HUES48 (cell line): ENCODE measurements around the gene CISD3.

Experiments
- H3K27ac ChIP-seq: one replicate; pipeline ENCODE4 v1.7.0; 2013; ENCODE audit warnings: low read depth, low read length, inconsistent platforms
- H3K27me3 ChIP-seq: 2 replicates; pipeline ENCODE4 v1.6.1; 2013; ENCODE audit warnings: mild to moderate bottlenecking, low read length; ENCODE audit not compliant: control insufficient read depth, insufficient read depth
- H3K36me3 ChIP-seq: 2 replicates; pipeline ENCODE4 v1.6.1; 2013; ENCODE audit warnings: low read length; ENCODE audit not compliant: control insufficient read depth, insufficient read depth
- H3K4me1 ChIP-seq: 2 replicates; pipeline ENCODE4 v1.6.1; 2013; ENCODE audit warnings: mild to moderate bottlenecking, low read length; ENCODE audit not compliant: control insufficient read depth, insufficient read depth
- H3K4me3 ChIP-seq: 2 replicates; pipeline ENCODE4 v1.5.1; 2013; ENCODE audit warnings: mild to moderate bottlenecking, low read depth, low read length
- H3K9ac ChIP-seq: 2 replicates; pipeline ENCODE4 v1.6.1; 2013; ENCODE audit warnings: mild to moderate bottlenecking, low read depth, low read length, moderate library complexity
- H3K9me3 ChIP-seq: 2 replicates; pipeline ENCODE4 v1.6.1; 2013; ENCODE audit warnings: low read length; ENCODE audit not compliant: control insufficient read depth, insufficient read depth

CISD3 gene

GRCh38 chr17:38752308-38753070, 22.3 kb downstream of the CISD3 start, which contains the start of gene PSMB3:
Gene PSMB3, plus strand, starts transcription at chr17:38752741. Its CDS starts 86 bp downstream, at chr17:38752827.
- Histone ChIP-seq H3K9ac (peak within 1 kb of the TSS; percentile 84), H3K9me3 (no peaks in the 10 kb centered on the region), H3K4me1 (peaks cover 10% of the 10 kb centered on the region), H3K4me3 (peak within 1 kb of the TSS; percentile 93), H3K27me3 (peaks cover 8% of the 10 kb centered on the region), H3K36me3 (peaks cover 32% of the 10 kb centered on the region), H3K27ac (peak within 1 kb of the TSS; percentile 92)

DNA sequence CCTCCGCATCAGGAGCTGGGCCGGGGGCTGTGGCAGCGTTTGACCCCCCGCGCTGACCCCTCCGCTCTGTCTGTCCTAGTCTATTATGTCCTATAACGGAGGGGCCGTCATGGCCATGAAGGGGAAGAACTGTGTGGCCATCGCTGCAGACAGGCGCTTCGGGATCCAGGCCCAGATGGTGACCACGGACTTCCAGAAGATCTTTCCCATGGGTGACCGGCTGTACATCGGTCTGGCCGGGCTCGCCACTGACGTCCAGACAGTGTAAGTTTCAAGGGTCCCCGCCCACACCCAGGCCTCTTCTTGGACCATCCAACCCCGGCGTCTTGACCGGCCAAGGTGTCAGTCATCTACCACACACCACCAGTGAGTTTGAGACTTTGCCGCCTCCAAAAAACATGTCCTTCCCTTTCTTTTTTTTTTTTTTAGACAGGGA, 22.9 kb downstream of the CISD3 start:
- Histone ChIP-seq H3K4me3 (peak overlapping the region; percentile 93), H3K36me3 (peaks cover 38% of the 10 kb centered on the region), H3K9ac (peak overlapping the region; percentile 45; the same call in 1 of the 2 replicates), H3K27ac (peak overlapping the region; percentile 49), H3K4me1 (peaks cover 10% of the 10 kb centered on the region), H3K27me3 (peaks cover 8% of the 10 kb centered on the region), H3K9me3 (no peaks in the 10 kb centered on the region)

DNA sequence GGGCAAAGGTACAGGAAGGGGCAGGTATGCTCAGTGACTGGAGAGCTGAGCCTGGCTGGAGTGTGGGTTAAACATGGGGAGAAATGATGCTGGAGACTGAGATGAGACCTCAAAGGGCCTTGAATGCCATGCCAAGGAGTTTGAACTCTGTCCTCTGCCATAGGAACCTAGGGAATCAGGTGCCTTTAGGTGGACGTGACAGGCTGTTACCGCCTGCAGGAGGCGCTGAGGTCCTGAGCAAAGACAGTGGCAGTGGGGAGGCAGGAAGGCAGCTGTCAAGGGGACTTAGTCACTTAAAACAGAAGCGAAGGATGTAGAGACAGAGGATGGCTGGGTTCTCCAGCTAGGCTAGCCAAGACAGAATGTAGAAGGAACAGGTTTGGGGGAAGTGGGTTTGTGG, 31.5 kb downstream of the CISD3 start:
- H3K36me3 ChIP-seq: peaks cover 89% of the 10 kb centered on the region
- no peak overlapping the region for H3K4me3 ChIP-seq
- no peaks in the 10 kb centered on the region for H3K4me1 ChIP-seq
- no peaks in the 10 kb centered on the region for H3K27me3 ChIP-seq
- H3K9ac ChIP-seq: no peak overlapping the region
- H3K27ac ChIP-seq: no peak overlapping the region
- H3K9me3 ChIP-seq: no peaks in the 10 kb centered on the region

- Histone ChIP-seq H3K27me3 (no peaks in the 10 kb centered on the region), H3K9ac (no peak overlapping the region), H3K9me3 (no peaks in the 10 kb centered on the region), H3K36me3 (peaks cover 90% of the 10 kb centered on the region), H3K4me1 (no peaks in the 10 kb centered on the region), H3K4me3 (no peak overlapping the region), H3K27ac (no peak overlapping the region)
Observed at GRCh38 chr17:38762231-38762630, 32.1 kb downstream of the CISD3 start.

- peaks cover 95% of the 10 kb centered on the region for H3K36me3 ChIP-seq
- H3K4me1 ChIP-seq: no peaks in the 10 kb centered on the region
- H3K9me3 ChIP-seq: no peaks in the 10 kb centered on the region
- H3K27ac ChIP-seq: no peak overlapping the region
- H3K27me3 ChIP-seq: no peaks in the 10 kb centered on the region
- no peak overlapping the region for H3K9ac ChIP-seq
- H3K4me3 ChIP-seq: no peak overlapping the region
Observed at GRCh38 chr17:38766341-38766740, 36.2 kb downstream of the CISD3 start.

DNA sequence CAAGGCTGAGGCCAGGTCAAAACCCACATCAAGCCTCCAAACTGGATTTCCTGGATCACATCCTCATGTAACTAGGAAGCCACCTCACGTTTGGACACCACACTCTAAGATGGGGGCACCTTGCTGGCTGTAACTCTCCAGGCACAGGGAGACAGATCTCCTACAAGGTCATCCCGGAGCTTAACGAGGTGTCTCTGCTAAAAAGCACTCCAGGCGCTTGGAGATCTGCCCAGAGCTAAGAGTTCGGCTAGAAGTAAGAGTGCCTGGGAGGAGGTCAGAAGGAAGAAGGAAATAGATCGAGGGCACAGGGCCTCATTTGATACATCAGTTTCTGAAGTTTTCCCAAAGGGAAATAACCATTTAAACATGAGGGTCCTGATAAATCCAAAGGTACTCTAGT, 38.3 kb downstream of the CISD3 start:
- H3K27ac ChIP-seq: no peak overlapping the region
- no peaks in the 10 kb centered on the region for H3K9me3 ChIP-seq
- H3K36me3 ChIP-seq: peaks cover 97% of the 10 kb centered on the region
- no peaks in the 10 kb centered on the region for H3K4me1 ChIP-seq
- H3K27me3 ChIP-seq: no peaks in the 10 kb centered on the region
- H3K4me3 ChIP-seq: no peak overlapping the region
- no peak overlapping the region for H3K9ac ChIP-seq

DNA sequence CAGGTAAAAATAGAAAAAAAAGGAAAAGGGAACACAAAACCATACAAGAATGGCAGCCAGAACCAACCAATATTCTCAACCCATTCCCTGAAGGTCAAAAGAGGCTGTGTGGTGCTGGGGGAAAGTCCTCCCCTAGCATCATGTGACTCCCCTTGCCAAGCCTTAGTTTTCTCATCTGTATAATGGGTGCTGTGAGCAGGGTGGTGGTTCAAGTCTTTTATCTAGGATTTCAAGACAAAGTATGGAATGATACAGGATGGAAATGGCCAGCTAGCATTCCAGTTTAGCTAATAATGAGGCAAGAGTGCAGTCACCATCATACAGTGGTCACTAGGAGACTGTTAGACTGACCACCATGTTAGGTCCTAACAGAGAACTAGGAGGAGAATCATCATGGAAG, 43.1 kb downstream of the CISD3 start:
- H3K27me3 ChIP-seq: no peaks in the 10 kb centered on the region
- H3K4me1 ChIP-seq: no peaks in the 10 kb centered on the region
- H3K36me3 ChIP-seq: peaks cover 88% of the 10 kb centered on the region
- H3K27ac ChIP-seq: no peak overlapping the region
- no peak overlapping the region for H3K4me3 ChIP-seq
- no peaks in the 10 kb centered on the region for H3K9me3 ChIP-seq
- no peak overlapping the region for H3K9ac ChIP-seq

GRCh38 chr17:38777641-38778250, 47.6 kb downstream of the CISD3 start:
- Histone ChIP-seq H3K4me1 (no peaks in the 10 kb centered on the region), H3K27ac (no peak overlapping the region), H3K27me3 (no peaks in the 10 kb centered on the region), H3K9me3 (no peaks in the 10 kb centered on the region), H3K4me3 (no peak overlapping the region), H3K9ac (no peak overlapping the region), H3K36me3 (peaks cover 90% of the 10 kb centered on the region)

DNA sequence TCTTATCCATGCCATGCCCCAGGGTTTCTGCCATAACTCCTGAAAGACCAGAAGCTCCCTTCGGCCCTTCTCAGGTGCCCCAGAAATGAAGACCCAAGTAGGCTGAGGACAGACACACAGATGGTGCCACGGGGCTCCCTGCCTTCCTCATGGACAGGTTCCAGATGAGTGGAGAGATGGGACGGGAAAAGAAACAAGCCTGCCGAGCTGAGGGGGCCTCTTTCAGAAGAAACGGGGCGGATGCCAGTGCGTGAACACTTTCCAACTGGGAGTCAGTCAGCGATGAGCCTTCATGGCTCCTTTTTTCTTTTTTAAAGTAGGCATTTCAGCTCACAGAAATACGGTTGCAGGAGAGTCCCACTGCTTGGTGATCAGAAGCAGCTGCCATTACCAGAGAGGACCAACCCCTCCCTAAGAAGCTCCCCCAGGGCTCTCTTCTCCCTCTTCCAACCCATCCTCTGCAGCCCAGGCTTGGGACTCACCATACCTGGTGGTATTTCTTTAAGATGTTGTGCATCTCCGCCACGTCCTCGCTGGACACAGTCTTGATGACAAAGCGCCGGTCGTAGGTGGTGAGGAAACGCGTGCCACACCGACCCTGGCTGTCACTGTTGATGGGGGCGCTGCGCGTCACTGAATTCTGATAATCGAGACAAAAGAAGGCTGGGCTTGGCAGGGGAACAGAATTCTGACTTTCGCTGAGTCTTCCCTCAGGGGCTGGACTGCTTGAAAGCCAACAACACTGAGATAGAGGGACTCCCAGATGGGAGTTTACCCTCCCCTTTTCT, 50.0 kb downstream of the CISD3 start:
- no peaks in the 10 kb centered on the region for H3K9me3 ChIP-seq
- no peak overlapping the region for H3K4me3 ChIP-seq
- H3K27ac ChIP-seq: no peak overlapping the region
- H3K27me3 ChIP-seq: no peaks in the 10 kb centered on the region
- no peak overlapping the region for H3K9ac ChIP-seq
- no peaks in the 10 kb centered on the region for H3K4me1 ChIP-seq
- H3K36me3 ChIP-seq: peaks cover 93% of the 10 kb centered on the region

GRCh38 chr17:38783227-38783626, 53.1 kb downstream of the CISD3 start:
- Histone ChIP-seq H3K9me3 (no peaks in the 10 kb centered on the region), H3K4me3 (no peak overlapping the region), H3K27ac (no peak overlapping the region), H3K9ac (no peak overlapping the region), H3K27me3 (no peaks in the 10 kb centered on the region), H3K4me1 (no peaks in the 10 kb centered on the region), H3K36me3 (peaks cover 84% of the 10 kb centered on the region)
